HUES48 (cell line): Measurements from ENCODE around the gene ARMH3.

Experiments used
- H3K27ac ChIP-seq: one replicate; pipeline ENCODE4 v1.7.0; 2013; ENCODE audit warnings: low read depth, low read length, inconsistent platforms
- H3K27me3 ChIP-seq: 2 replicates; pipeline ENCODE4 v1.6.1; 2013; ENCODE audit warnings: mild to moderate bottlenecking, low read length; ENCODE audit not compliant: control insufficient read depth, insufficient read depth
- H3K36me3 ChIP-seq: 2 replicates; pipeline ENCODE4 v1.6.1; 2013; ENCODE audit warnings: low read length; ENCODE audit not compliant: control insufficient read depth, insufficient read depth
- H3K4me1 ChIP-seq: 2 replicates; pipeline ENCODE4 v1.6.1; 2013; ENCODE audit warnings: mild to moderate bottlenecking, low read length; ENCODE audit not compliant: control insufficient read depth, insufficient read depth
- H3K4me3 ChIP-seq: 2 replicates; pipeline ENCODE4 v1.5.1; 2013; ENCODE audit warnings: mild to moderate bottlenecking, low read depth, low read length
- H3K9ac ChIP-seq: 2 replicates; pipeline ENCODE4 v1.6.1; 2013; ENCODE audit warnings: mild to moderate bottlenecking, low read depth, low read length, moderate library complexity
- H3K9me3 ChIP-seq: 2 replicates; pipeline ENCODE4 v1.6.1; 2013; ENCODE audit warnings: low read length; ENCODE audit not compliant: control insufficient read depth, insufficient read depth

Gene ARMH3

GRCh38 chr10:101827919-101828600 lies 227.9 kb downstream of the ARMH3 start:
- no peak overlapping the region for H3K4me3 ChIP-seq
- no peaks in the 10 kb centered on the region for H3K9me3 ChIP-seq
- no peaks in the 10 kb centered on the region for H3K27me3 ChIP-seq
- H3K9ac ChIP-seq, result no peak overlapping the region
- 0 out of 2 replicates have a peak, but pooled peaks cover 3% of the 10 kb centered on the region for H3K36me3 ChIP-seq
- H3K4me1 ChIP-seq, result no peaks in the 10 kb centered on the region; the same call in 1 of the 2 replicates
- no peak overlapping the region for H3K27ac ChIP-seq

GRCh38 chr10:101826852-101827434 lies 229.0 kb downstream of the ARMH3 start:
- Histone ChIP-seq H3K36me3 (0 out of 2 replicates have a peak, but pooled peaks cover 3% of the 10 kb centered on the region), H3K9me3 (no peaks in the 10 kb centered on the region), H3K9ac (no peak overlapping the region), H3K4me1 (no peaks in the 10 kb centered on the region; the same call in 1 of the 2 replicates), H3K27me3 (no peaks in the 10 kb centered on the region), H3K27ac (no peak overlapping the region), H3K4me3 (no peak overlapping the region)

GRCh38 chr10:101824736-101825135 lies 231.2 kb downstream of the ARMH3 start:
- 0 out of 2 replicates have a peak, but pooled peaks cover 3% of the 10 kb centered on the region for H3K36me3 ChIP-seq
- H3K27ac ChIP-seq, result no peak overlapping the region
- H3K9ac ChIP-seq, result no peak overlapping the region
- H3K4me3 ChIP-seq, result no peak overlapping the region
- H3K27me3 ChIP-seq, result no peaks in the 10 kb centered on the region
- no peaks in the 10 kb centered on the region; the same call in 1 of the 2 replicates for H3K4me1 ChIP-seq
- no peaks in the 10 kb centered on the region for H3K9me3 ChIP-seq

GRCh38 chr10:101818872-101819633 lies 236.9 kb downstream of the ARMH3 start:
- Histone ChIP-seq H3K4me1 (peaks cover 15% of the 10 kb centered on the region; the same call in 1 of the 2 replicates), H3K36me3 (no peaks in the 10 kb centered on the region), H3K4me3 (peak overlapping the region; percentile 97), H3K9me3 (no peaks in the 10 kb centered on the region), H3K9ac (peak overlapping the region; percentile 61), H3K27ac (peak overlapping the region; percentile 88), H3K27me3 (no peaks in the 10 kb centered on the region)

- peak within 1 kb of the TSS; percentile 97 for H3K4me3 ChIP-seq
- H3K4me1 ChIP-seq, result peaks cover 22% of the 10 kb centered on the region
- H3K9me3 ChIP-seq, result no peaks in the 10 kb centered on the region
- H3K36me3 ChIP-seq, result peaks cover 3% of the 10 kb centered on the region
- H3K9ac ChIP-seq, result peak within 1 kb of the TSS; percentile 100
- no peaks in the 10 kb centered on the region for H3K27me3 ChIP-seq
- peak within 1 kb of the TSS; percentile 98 for H3K27ac ChIP-seq
Observed at GRCh38 chr10:101818119-101818871, 237.7 kb downstream of the ARMH3 start, which contains the start of gene OGA. Gene OGA, minus strand, starts transcription at chr10:101818444. Its CDS starts 422 bp downstream, at chr10:101818022.

GRCh38 chr10:101817337-101818118 lies 238.4 kb downstream of the ARMH3 start:
- peak overlapping the region; percentile 98 for H3K27ac ChIP-seq
- H3K9ac ChIP-seq, result peak overlapping the region; percentile 100
- peaks cover 11% of the 10 kb centered on the region for H3K36me3 ChIP-seq
- no peaks in the 10 kb centered on the region for H3K27me3 ChIP-seq
- peaks cover 23% of the 10 kb centered on the region for H3K4me1 ChIP-seq
- peak overlapping the region; percentile 97 for H3K4me3 ChIP-seq
- no peaks in the 10 kb centered on the region for H3K9me3 ChIP-seq

GRCh38 chr10:101816913-101817336 lies 239.0 kb downstream of the ARMH3 start:
- Histone ChIP-seq H3K4me3 (peak overlapping the region; percentile 97), H3K36me3 (peaks cover 17% of the 10 kb centered on the region), H3K9me3 (no peaks in the 10 kb centered on the region), H3K4me1 (peaks cover 24% of the 10 kb centered on the region), H3K27me3 (no peaks in the 10 kb centered on the region), H3K27ac (peak overlapping the region; percentile 98), H3K9ac (peak overlapping the region; percentile 100)

- Histone ChIP-seq H3K27ac (peak overlapping the region; percentile 7), H3K4me1 (peaks cover 24% of the 10 kb centered on the region), H3K27me3 (no peaks in the 10 kb centered on the region), H3K4me3 (peak overlapping the region; percentile 97), H3K36me3 (peaks cover 22% of the 10 kb centered on the region), H3K9ac (peak overlapping the region; percentile 100), H3K9me3 (no peaks in the 10 kb centered on the region)
Observed at GRCh38 chr10:101816376-101816775, 239.6 kb downstream of the ARMH3 start.

GRCh38 chr10:101814466-101815071 lies 241.4 kb downstream of the ARMH3 start:
- peak overlapping the region; percentile 97 for H3K4me3 ChIP-seq
- H3K27ac ChIP-seq, result no peak overlapping the region
- peaks cover 24% of the 10 kb centered on the region for H3K4me1 ChIP-seq
- H3K9me3 ChIP-seq, result no peaks in the 10 kb centered on the region
- no peak overlapping the region for H3K9ac ChIP-seq
- peaks cover 40% of the 10 kb centered on the region for H3K36me3 ChIP-seq
- H3K27me3 ChIP-seq, result no peaks in the 10 kb centered on the region
